Measurements from ENCODE around the gene NLGN1.

DNA sequence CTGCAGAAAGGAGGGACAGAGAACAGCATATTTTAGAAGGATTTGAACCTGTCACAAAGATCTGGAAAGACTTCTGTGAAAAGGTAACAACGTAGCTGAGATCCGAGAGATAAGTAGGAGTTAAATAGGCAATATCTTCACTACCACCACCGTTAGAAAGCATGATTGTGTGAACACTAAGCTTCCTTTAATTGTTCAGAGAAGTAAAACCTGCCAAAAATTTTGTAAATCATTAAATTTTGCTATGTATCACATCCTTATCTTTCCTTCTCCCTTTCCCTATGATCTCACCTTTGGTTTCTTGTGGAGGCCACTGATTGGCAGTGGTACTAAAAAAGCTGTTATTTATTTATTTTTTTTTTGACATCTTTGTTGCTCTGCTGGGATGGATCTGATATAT, 346.9 kb downstream of the NLGN1 start:
- no peak for TF ChIP-seq POLR2A (IDR thresholded peaks at IDR 0.05)
- TF ChIP-seq, protein P1, sequence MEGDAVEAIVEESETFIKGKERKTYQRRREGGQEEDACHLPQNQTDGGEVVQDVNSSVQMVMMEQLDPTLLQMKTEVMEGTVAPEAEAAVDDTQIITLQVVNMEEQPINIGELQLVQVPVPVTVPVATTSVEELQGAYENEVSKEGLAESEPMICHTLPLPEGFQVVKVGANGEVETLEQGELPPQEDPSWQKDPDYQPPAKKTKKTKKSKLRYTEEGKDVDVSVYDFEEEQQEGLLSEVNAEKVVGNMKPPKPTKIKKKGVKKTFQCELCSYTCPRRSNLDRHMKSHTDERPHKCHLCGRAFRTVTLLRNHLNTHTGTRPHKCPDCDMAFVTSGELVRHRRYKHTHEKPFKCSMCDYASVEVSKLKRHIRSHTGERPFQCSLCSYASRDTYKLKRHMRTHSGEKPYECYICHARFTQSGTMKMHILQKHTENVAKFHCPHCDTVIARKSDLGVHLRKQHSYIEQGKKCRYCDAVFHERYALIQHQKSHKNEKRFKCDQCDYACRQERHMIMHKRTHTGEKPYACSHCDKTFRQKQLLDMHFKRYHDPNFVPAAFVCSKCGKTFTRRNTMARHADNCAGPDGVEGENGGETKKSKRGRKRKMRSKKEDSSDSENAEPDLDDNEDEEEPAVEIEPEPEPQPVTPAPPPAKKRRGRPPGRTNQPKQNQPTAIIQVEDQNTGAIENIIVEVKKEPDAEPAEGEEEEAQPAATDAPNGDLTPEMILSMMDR (IDR thresholded peaks at IDR 0.05), result no peak
